Cardiac muscle cell (in vitro differentiated cells and primary cell): Measurements from ENCODE around the gene IPO9. TPM values are rescaled to one million over a fixed set of nuclear protein-coding genes. Genes with fewer than 3 reads are reported as not detected.
"Not testable (repeated sequence)": the region's sequence is repeated elsewhere in the genome, so short reads cannot be mapped to it uniquely, and the experiment has no call there.

Source experiments
- DNase-seq, 2 donors: peaks; one replicate each; pipeline versions ENCODE4 v3.0.0 to v3.0.0-alpha.2; 2010 to 2017; ENCODE audit warnings: low read depth in 1 of 2, low spot score in 1 of 2
- H3K27ac ChIP-seq: fragments of 200-600 bp; sonication (generic); 2 replicates; pipeline ENCODE4 v1.5.1; 2016
- H3K27me3 ChIP-seq: fragments of 200-600 bp; sonication (generic); 2 replicates; pipeline ENCODE4 v1.6.0; 2016; ENCODE audit warnings: control low read depth
- H3K36me3 ChIP-seq: fragments of 200-600 bp; sonication (generic); 2 replicates; pipeline ENCODE4 v1.5.1; 2016; ENCODE audit warnings: control low read depth
- H3K4me1 ChIP-seq: fragments of 200-600 bp; sonication (generic); 2 replicates; pipeline ENCODE4 v1.8.1; 2017; ENCODE audit warnings: low read depth, mild to moderate bottlenecking, mixed run types
- H3K4me3 ChIP-seq: fragments of 200-600 bp; sonication (generic); 2 replicates; pipeline ENCODE4 v1.5.1; 2016; ENCODE audit warnings: mild to moderate bottlenecking
- H3K9me3 ChIP-seq: fragments of 200-600 bp; sonication (generic); 2 replicates; pipeline ENCODE4 v1.5.1; 2017; ENCODE audit warnings: low read depth, mild to moderate bottlenecking, control low read depth
- polyA plus RNA-seq: library from polyadenylated mRNA; unstranded; fragments of >200 nt; fragmentation: Nextera tagmentation; extraction: Ambion mirVana; gene quantifications from 2 replicates; pipeline ENCODE4 v1.2.1, GENCODE V29; 2016
- total RNA-seq: library from RNA; depleted of rRNA; stranded (reverse); fragments of >200 nt; gene quantifications from 2 replicates; pipeline ENCODE4 v1.2.3, GENCODE V29; 2016
- TF ChIP-seq, protein P1 (sequence below): IDR thresholded peaks from 2 replicates; pipeline ENCODE4 v1.5.1; 2012; ENCODE audit warnings: low read depth, mild to moderate bottlenecking, low read length

The IPO9 gene
- total and polyA plus RNA-seq, 2 experiments from 2014 or later, result 36.9 to 61.7 TPM

DNA sequence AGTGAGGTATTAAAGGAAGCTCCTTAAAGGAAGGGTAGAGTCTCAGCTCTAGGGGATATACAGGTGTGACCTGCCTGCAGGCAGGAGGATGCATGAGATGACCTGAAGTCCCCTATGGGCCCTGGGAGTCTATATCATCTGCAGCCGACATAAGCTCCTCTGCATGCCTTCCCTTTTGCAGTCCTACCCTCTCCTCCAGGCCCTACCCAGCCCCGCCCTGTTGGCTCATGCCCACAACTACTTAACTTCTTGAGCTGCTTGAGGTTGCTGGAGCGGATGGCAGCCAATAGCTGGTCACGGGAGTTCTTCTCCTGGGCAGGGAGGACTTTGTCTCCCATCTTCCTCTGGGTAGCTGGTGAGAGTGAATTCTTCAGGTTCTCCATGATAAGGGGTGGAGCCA is 70.0 kb downstream of the IPO9 start:
- Histone ChIP-seq H3K27me3 (no peaks in the 10 kb centered on the region), H3K4me3 (no peak overlapping the region), H3K4me1 (peaks cover 9% of the 10 kb centered on the region), H3K27ac (no peak overlapping the region), H3K36me3 (peaks cover 17% of the 10 kb centered on the region), H3K9me3 (no peaks in the 10 kb centered on the region)
- TF ChIP-seq, protein P1, sequence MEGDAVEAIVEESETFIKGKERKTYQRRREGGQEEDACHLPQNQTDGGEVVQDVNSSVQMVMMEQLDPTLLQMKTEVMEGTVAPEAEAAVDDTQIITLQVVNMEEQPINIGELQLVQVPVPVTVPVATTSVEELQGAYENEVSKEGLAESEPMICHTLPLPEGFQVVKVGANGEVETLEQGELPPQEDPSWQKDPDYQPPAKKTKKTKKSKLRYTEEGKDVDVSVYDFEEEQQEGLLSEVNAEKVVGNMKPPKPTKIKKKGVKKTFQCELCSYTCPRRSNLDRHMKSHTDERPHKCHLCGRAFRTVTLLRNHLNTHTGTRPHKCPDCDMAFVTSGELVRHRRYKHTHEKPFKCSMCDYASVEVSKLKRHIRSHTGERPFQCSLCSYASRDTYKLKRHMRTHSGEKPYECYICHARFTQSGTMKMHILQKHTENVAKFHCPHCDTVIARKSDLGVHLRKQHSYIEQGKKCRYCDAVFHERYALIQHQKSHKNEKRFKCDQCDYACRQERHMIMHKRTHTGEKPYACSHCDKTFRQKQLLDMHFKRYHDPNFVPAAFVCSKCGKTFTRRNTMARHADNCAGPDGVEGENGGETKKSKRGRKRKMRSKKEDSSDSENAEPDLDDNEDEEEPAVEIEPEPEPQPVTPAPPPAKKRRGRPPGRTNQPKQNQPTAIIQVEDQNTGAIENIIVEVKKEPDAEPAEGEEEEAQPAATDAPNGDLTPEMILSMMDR, result no peak
- DNase-seq, result no peak

DNA sequence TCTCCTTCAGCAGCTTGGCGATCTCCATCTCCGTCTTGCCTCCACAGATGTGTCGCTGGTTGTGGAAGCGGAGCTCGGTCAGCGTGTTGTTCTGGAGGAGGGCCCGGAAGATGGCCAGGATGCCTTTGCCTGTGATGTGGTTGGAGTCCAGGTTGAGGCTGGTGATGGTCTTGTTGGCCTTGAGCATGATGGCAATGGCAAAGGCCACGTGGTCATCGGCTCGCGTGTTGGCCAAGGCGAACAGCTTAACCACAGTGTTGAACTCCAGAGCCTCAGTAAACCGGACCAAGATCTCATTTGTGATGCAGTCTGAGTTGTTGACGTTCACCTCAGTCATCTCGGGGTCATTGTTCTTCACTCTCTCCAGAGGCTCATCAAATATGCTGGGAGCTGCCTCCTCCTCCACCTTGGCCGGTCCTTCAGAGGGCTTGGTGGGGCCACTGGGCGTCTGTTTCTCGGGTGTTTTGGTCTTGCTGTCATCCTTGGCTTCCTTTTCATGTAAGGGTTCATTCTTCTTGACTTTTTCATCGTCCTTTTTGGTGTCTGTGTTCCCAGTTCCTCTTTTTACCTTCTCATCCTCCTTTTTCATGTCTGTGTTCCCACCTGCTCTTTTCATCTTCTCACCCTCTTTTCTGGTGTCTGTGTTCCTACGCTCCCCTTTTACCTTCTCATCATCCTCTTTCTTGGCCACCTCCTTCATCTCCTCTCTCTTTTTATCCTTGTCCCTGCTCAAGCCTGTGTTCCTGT is 70.9 kb downstream of the IPO9 start:
- Histone ChIP-seq H3K4me1 (peaks cover 16% of the 10 kb centered on the region), H3K36me3 (peaks cover 17% of the 10 kb centered on the region), H3K27me3 (no peaks in the 10 kb centered on the region), H3K27ac (no peak overlapping the region), H3K4me3 (no peak overlapping the region), H3K9me3 (no peaks in the 10 kb centered on the region)
- TF ChIP-seq, protein P1, result no peak
- DNase-seq, result no peak

DNA sequence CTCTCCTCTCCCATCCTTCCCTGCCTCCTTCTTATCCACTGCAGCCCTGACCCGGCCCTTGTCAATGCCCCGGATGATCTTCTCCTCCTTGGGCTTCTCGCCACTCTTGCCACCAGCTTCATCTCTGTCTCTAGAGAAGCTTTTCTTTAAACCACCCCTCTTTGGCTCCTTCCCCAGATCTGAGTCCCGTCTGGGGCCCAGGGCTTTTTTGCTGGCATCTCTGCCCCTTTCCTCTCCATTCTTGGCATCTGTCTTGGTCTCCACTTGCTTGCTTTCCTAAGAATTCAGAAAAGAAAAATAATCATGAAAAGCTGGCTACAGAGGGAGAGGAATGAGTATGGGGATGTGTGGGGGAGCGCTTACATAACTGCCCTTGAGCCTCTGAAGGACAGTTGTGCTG is 71.5 kb downstream of the IPO9 start:
- Histone ChIP-seq H3K27ac (no peak overlapping the region), H3K4me3 (no peak overlapping the region), H3K36me3 (peaks cover 17% of the 10 kb centered on the region), H3K4me1 (peaks cover 22% of the 10 kb centered on the region), H3K27me3 (no peaks in the 10 kb centered on the region), H3K9me3 (no peaks in the 10 kb centered on the region)
- TF ChIP-seq, protein P1, result no peak
- DNase-seq, result no peak

DNA sequence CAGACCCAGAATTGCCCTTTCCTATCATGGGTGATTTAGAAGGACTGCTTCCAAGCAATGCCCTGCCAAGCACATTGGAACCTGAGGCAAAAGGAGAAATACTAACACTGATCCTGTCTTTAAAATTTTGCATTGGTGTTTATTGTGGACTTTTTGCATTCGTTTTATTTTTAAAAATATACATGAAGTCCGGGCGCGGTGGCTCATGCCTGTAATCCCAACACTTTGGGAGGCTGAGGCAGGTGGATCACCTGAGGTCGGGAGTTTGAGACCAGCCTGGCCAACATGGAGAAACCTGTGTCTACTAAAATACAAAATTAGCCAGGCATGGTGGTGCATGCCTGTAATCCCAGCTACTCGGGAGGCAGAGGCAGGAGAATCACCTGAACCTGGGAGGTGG is 72.1 kb downstream of the IPO9 start:
- Histone ChIP-seq H3K4me1 (peaks cover 28% of the 10 kb centered on the region), H3K36me3 (peaks cover 17% of the 10 kb centered on the region)
- not testable (repeated sequence) for DNase-seq, H3K27ac ChIP-seq, H3K27me3 ChIP-seq, H3K9me3 ChIP-seq, H3K4me3 ChIP-seq

DNA sequence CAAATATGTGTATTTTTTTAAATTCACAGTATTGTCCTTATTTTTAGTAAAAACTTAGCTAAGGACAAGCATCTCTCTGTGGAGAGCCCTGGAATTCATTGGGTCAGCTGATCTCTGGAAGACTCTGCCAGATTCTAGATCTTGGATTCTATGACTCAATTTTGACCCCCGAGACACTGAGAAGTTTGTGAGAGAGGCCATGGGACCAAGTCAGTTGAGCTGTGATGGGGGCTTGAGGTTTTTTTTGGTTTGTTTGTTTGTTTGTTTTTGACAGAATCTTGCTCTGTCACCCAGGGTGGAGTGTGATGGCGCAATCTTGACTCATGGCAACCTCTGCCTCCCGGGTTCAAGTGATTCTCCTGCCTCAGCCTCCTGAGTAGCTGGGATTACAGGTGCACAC is 73.2 kb downstream of the IPO9 start:
- Histone ChIP-seq H3K27me3 (no peaks in the 10 kb centered on the region), H3K27ac (peak overlapping the region; percentile 99), H3K4me1 (peaks cover 40% of the 10 kb centered on the region), H3K9me3 (no peaks in the 10 kb centered on the region), H3K4me3 (no peak overlapping the region), H3K36me3 (peaks cover 17% of the 10 kb centered on the region)
- DNase-seq, result peak in 1 of 2 donors; percentile 32
- TF ChIP-seq, protein P1, result no peak

DNA sequence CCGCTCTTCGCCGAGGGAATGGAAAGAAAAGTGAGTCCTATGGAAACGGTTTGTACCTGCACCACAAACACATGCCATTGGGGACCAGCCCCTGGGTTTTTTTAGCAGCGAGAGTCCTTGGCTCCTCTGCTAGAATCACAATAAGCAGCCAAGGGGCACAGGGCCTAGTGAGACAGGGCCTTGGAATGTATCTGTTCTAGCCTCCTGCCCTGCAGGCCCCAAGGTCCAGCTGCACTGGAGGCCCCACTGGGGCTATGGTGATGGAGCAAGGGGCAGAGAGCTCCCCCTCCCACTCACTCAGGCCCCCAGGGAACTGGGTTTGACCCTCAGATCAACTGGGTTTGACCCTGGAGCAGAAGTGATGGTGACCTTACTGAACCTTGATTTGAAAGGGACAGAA is 74.2 kb downstream of the IPO9 start:
- peaks cover 49% of the 10 kb centered on the region for H3K4me1 ChIP-seq
- H3K27me3 ChIP-seq, result no peaks in the 10 kb centered on the region
- DNase-seq, result peak in 1 of 2 donors; percentile 47
- H3K27ac ChIP-seq, result peak overlapping the region; percentile 99
- peaks cover 9% of the 10 kb centered on the region for H3K36me3 ChIP-seq
- no peak overlapping the region for H3K4me3 ChIP-seq
- H3K9me3 ChIP-seq, result no peaks in the 10 kb centered on the region
- TF ChIP-seq, protein P1, result no peak
